Measurements from ENCODE around the gene SV2C. TPM values are rescaled to one million over a fixed set of nuclear protein-coding genes. Genes with fewer than 3 reads are reported as not detected.

Gene SV2C
- total RNA-seq, 3 donors from 2014 or later, result 0.54 to 1.2 (median 0.58) TPM

DNA sequence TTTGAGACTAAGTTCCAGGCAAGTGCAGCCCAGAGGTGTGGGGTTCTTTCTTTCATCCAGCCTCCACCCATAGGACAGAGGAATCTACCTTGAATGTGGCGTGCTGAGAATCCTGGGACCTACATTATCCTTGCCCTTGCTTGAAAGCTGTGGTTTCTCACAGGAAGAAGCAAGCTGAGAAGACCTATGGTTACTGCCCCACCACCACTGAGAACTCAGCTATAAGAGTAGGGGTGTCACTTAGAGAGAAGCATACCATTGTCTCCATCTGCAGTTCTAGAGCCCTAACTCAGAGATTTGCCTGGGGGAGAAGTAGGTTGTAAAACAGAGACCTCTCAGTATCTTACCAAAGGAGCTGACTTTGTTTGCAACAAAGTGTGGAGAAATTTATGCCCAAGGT lies 72.4 kb downstream of the SV2C start:
- Histone ChIP-seq H3K4me3 (no peak overlapping the region), H3K9me3 (no peaks in the 10 kb centered on the region), H3K36me3 (ENCODE audit: low read depth) (no peaks in the 10 kb centered on the region), H3K4me1 (ENCODE audit: low read depth) (no peaks in the 10 kb centered on the region)
- intact Hi-C loops (cut with DNase I, micrococcal nuclease), result no loop called here
- TF ChIP-seq, protein P1, sequence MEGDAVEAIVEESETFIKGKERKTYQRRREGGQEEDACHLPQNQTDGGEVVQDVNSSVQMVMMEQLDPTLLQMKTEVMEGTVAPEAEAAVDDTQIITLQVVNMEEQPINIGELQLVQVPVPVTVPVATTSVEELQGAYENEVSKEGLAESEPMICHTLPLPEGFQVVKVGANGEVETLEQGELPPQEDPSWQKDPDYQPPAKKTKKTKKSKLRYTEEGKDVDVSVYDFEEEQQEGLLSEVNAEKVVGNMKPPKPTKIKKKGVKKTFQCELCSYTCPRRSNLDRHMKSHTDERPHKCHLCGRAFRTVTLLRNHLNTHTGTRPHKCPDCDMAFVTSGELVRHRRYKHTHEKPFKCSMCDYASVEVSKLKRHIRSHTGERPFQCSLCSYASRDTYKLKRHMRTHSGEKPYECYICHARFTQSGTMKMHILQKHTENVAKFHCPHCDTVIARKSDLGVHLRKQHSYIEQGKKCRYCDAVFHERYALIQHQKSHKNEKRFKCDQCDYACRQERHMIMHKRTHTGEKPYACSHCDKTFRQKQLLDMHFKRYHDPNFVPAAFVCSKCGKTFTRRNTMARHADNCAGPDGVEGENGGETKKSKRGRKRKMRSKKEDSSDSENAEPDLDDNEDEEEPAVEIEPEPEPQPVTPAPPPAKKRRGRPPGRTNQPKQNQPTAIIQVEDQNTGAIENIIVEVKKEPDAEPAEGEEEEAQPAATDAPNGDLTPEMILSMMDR (IDR thresholded peaks at IDR 0.05), result no peak
- no peak for ATAC-seq
- no peak for DNase-seq

DNA sequence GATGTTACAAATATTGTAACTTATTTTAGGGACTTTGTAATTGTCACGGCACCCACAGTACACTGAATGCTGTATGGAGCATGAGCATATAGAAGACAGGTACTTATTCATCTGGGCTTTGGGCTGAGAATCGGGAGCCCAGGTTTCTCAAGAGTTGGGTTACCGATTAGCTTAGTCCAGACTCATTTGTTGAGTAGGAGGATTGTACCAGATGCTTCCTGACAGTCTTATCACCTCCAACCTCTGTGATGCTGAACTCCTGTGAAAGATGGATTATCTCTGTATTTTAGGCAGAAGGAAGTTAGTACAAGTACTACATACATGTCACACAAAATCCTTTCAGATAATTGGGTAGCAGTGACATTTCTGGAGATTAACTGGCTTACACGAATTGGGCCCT lies 79.2 kb downstream of the SV2C start:
- Histone ChIP-seq H3K4me3 (no peak overlapping the region), H3K36me3 (ENCODE audit: low read depth) (no peaks in the 10 kb centered on the region), H3K4me1 (ENCODE audit: low read depth) (no peaks in the 10 kb centered on the region), H3K9me3 (no peaks in the 10 kb centered on the region)
- no peak for DNase-seq
- intact Hi-C loops (cut with DNase I, micrococcal nuclease), result no loop called here
- no peak for ATAC-seq
- TF ChIP-seq, protein P1 (IDR thresholded peaks at IDR 0.05), result no peak

DNA sequence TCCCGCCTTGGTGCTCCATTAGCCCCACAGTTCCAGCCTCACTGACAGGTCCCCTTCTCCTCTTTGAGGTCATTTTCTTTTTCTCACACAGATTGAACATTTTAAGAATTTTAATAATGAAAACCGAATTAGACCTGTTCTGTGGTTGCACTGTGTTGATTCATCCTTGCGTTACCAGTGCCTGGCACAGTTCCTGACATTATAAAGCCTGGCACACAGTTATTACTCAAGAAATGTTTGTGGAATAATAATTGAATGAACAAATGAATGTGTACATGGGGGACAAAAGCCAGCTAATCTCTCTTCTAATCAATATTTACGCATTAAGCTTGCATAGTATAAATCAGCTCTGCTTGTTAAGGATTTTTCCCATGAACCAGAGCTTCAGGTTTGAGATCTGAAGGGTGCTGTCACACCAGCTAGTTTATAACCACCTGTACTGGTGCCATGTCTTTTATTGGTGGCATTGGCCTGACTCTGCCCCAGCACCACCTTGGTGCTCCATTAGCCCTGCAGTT lies 80.0 kb downstream of the SV2C start:
- H3K9me3 ChIP-seq, result no peaks in the 10 kb centered on the region
- TF ChIP-seq, protein P1 (IDR thresholded peaks at IDR 0.05), result no peak

DNA sequence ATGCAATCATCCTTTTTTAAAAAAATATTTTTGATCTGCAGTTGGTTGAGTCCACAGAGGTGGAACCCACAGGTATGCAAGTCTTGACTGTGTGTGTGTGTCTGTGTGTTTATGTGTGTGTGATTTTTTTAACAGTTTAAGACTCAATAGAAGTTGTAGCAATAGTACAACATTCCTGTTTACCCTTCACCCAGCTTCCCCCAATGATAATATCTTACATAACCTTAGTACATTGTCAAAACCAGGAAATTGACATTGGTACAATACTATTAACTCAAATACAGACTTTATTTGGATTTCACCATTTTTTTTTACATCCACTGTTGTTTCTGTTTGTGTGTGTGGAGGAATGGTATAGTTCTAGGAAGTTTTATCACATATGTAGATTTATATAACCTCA lies 81.8 kb downstream of the SV2C start:
- H3K36me3 ChIP-seq (ENCODE audit: low read depth), result no peaks in the 10 kb centered on the region
- DNase-seq, result no peak
- no peaks in the 10 kb centered on the region for H3K9me3 ChIP-seq
- intact Hi-C loops (cut with DNase I, micrococcal nuclease), result no loop called here
- TF ChIP-seq, protein P1 (IDR thresholded peaks at IDR 0.05), result no peak
- no peaks in the 10 kb centered on the region for H3K4me1 ChIP-seq (ENCODE audit: low read depth)
- no peak for ATAC-seq
- no peak overlapping the region for H3K4me3 ChIP-seq

More for the DNA sequence above, 80.0 kb downstream of the SV2C start:
- H3K4me1 ChIP-seq (ENCODE audit: low read depth), result no peaks in the 10 kb centered on the region
- no peak overlapping the region for H3K4me3 ChIP-seq
- DNase-seq (no peak), ATAC-seq (no peak)
- intact Hi-C loops (cut with DNase I, micrococcal nuclease), result no loop called here
- no peaks in the 10 kb centered on the region for H3K36me3 ChIP-seq (ENCODE audit: low read depth)

DNA sequence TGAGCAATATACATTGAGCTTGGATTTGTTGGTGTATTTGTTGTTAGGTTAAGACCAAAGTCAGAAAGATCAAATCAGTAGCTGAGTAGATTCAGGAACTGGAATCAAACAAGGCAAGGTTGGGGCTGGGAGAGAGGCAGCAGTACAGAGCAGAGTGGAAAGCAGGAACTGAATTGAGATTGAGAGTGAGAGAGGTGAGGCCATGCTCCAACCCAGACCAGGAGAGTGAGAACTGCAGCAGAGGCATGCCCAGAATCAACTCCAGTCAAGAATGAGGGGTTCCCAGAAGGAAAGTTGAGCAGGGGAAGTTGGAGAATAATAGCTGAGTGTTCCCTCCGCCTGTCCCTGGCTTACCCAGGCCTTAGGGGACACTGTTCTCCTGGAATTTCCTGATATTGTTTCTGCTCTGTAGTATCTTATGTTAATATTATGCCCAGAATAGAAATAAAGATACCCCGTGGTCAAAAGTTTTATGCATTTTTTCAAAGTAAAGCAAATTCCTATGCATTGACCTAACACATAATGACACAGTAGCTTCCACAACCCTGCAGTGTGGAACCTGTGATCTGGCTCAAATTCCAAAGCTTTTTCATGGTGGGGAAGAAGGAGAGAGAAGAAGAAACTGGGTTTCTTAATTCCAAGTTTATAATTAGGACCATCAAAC lies 82.7 kb downstream of the SV2C start:
- DNase-seq, result no peak
- Histone ChIP-seq H3K4me3 (no peak overlapping the region), H3K9me3 (no peaks in the 10 kb centered on the region), H3K4me1 (ENCODE audit: low read depth) (no peaks in the 10 kb centered on the region), H3K36me3 (ENCODE audit: low read depth) (no peaks in the 10 kb centered on the region)
- TF ChIP-seq, protein P1 (IDR thresholded peaks at IDR 0.05), result no peak
- no peak for ATAC-seq
- intact Hi-C loops (cut with DNase I, micrococcal nuclease), result no loop called here

All from mucosa of descending colon (tissue), 3 donors.